ENCODE data around the gene TMEM131.

The TMEM131 gene

GRCh38 chr2:97798416-97798815 lies 197.3 kb downstream of the TMEM131 start:
- DNase-seq = no peak

GRCh38 chr2:97797355-97797754 lies 198.4 kb downstream of the TMEM131 start:
- no peak for DNase-seq

DNA sequence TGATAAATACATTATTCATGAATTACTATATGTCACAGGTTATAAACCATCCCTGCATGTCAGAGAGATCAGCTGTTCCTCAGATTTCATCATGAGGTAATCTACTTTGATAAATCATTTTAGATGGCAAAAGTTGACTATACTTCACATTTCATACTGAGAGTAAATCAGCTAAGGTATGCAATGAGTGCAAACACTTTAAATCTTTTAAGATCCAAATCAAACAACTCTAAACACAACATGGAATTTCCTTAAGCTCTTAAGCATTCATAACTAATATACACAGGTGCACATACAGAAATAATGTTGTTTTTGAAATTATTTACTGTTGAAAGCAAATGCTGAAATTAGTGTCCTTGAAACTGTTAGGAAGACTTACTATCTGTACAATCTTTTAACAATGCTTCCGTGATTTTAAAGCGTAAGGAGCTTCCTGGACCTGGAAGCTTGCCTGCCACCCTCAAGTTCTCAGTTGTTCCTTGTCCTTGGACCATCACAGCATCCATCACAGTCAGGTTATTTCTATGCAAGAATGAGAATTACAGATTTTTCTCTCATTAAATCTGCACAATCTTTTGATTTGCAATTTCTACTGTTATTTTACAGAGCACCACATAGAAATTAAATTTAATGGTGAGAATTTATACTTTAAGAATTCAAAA lies 199.2 kb downstream of the TMEM131 start:
- no peak for DNase-seq

DNA sequence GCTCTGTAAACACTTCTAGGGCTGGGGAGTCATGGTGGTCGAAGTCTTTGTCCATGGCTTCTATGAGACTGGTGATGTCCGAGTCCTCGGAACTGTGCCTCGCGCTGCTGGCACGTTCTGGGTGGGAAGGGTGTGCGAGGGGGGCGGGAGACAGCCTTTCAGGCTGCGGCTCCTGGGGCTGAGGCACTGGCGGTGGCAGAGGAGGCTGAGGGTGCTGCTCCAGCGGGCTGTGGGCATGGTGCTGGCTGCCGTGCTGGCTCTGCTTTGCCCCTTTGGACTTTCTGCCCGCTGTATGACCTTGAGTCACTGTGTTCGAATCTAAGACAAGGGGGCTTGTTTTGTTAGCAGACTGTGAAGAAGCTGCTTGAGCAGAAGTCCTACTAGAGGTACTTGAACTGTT lies 203.3 kb downstream of the TMEM131 start:
- no peak for DNase-seq

DNA sequence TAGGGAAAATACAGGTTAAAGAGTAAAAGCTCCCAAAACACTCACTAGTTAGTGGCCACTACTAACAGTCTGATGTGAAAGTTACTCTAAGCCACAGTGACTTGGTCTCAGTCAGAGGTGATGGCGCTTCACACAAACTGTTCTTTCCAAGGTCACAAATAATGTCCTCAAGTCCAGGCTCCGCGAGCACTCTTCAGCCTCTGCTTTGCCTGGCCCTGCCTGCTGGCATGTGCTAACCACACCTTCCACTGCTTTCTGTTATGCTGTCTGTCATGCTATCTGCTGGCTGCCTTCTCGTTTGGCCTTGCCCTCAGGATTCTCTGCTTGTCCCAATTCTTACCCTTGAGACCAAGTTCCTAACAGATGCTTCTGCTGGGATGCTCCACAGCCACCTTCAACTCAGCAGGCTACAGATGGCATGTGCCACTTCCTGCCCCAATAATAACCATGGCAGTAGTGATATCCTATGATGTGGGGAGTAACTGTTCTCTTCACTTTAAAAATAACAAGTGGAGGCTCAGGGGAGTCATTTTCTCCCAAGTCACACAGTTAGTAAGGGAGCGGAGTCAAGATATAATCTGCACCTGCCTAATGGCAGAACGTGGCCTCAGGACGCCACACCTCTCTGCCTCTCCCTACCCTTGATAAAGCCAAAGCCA lies 206.6 kb downstream of the TMEM131 start:
- DNase-seq = no peak

DNA sequence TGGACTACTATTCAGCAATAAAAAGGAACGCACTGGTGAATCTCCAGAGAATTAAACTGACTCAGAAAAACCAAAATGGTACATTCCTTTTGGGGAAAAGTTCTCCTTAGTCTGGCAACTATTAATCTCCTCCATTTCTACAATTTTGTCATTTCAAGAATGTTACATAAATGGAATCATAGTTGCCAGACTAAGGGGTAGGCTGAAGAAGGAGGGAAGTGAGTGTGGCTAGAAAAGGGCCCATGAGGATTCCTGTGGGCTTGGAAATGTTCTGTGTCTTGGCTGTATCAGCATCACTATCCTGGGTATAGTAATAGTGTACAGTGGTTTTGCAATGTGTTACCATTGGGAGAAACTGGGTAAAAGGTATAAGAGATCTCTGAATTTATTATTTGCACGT lies 209.9 kb downstream of the TMEM131 start:
- no peak for DNase-seq

DNA sequence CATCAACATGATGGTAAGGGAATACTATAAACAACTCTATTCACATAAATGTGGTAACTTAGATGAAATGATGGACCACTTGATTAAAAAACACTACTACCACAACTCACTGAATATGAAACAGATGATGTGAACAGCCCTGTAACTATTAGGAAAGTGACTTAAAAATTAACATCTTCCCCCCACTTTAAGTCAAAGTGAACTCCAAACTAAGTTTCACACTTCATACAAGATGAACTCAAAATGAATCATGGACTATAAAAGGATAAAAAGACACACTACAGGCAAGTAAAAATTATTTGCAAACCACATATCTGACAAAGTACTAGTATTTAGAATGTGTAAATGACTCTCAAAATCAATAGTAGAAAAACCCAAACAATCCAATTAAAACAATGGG lies 210.8 kb downstream of the TMEM131 start:
- no peak for DNase-seq

DNA sequence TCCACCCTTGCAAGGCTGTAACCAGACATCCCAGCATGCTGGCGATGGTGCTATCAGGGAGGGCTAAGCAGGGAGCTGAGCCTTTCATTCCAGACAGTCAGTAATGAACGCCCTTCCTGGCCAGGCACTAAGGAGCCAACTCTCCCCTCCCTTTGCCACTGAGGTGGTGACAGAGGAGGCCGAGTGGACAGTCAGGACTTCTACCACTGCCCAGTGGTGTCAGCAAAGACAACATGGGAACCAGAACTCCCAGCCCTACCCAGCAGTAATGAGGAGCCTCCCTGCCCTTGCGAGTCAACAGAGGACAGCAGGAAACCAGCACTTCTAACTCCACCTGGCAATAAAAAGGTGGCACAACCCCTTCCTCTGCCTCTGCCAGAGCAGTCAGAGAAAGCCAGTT lies 213.8 kb downstream of the TMEM131 start:
- no peak for DNase-seq

- no peak for DNase-seq
These were observed 216.6 kb downstream of the TMEM131 start for GRCh38 chr2:97779141-97779540.

GRCh38 chr2:97775074-97775473 lies 220.7 kb downstream of the TMEM131 start:
- DNase-seq = no peak

DNA sequence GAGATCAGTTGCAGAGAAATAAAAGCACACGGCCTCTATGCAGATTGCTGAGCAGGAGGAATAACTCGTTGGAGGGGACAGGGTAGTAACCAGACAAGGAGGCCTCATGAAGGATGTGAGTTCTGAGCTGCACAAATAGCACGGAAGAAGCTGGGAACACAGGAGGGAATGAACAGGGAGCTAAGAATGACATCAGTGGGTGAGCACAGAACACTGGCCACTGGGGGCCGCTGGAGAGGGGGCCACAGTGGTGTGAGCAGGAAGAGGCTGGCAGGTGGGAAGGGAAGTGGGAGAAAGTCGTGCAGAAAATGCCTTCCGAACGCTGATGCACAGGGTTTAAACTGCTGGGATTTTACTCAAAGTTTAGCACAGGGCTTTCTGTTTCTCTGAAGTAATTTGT lies 221.3 kb downstream of the TMEM131 start:
- no peak for DNase-seq

DNA sequence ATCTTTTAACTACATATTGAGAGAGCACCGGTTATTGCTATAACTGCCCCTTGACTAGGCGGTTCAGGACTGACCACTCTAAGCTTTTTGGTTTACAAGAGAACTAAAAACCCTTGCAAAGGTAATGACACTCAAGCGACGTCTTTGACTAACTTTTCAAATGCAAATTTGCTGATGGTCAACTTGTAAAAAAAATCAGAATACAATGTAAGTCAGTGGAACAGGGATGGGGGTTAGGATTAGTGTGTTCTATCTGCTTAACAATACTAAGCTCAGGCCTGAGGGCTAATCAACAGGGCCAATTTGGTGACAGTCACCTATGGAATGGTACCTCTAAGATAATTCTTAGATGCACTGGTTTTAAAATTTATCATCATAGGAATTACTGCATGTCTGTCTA lies 225.3 kb downstream of the TMEM131 start:
- no peak for DNase-seq

- DNase-seq = no peak
These were observed 226.0 kb downstream of the TMEM131 start for GRCh38 chr2:97769711-97770110.

DNA sequence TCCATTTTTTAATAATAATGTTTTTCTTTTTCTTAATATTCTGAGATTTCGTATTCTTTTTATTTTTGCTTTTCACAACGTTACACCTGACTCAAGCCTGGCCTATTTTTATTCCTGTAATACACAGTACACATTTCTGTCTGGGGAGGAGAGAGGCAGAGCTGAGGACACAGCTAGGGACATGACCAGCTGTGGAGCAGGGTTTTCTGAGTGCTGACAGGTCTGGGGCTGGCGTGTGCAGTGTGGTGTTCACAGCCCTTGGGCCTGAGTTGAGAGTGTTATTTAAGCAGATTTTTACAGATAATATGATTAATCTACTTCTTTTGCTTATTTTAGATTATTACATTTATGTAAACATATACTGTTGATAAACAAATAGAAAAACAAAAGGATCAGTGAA lies 226.4 kb downstream of the TMEM131 start:
- DNase-seq = no peak

DNA sequence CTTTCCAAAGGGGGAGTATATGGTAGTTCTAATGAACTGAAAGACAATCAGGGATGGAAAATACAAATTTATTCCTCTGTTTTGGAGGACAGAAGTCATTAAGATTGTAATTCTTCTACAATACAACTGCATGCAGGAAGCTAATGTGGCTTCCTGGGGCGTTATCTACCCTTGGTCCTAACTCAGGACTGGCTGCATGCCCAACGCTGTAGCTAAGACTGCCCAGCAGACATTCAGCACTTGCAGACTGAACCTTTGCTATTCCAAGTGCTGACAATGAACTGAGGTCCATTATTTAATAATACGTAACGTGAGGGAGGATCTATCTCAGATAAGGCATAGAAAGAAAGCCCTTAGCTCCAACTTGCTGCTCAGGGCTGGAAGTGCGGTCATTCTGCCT lies 229.2 kb downstream of the TMEM131 start:
- no peak for DNase-seq

- DNase-seq = no peak
These were observed 229.8 kb downstream of the TMEM131 start for GRCh38 chr2:97765933-97766332.

- DNase-seq = no peak
These were observed 231.0 kb downstream of the TMEM131 start for GRCh38 chr2:97764559-97765263.

DNA sequence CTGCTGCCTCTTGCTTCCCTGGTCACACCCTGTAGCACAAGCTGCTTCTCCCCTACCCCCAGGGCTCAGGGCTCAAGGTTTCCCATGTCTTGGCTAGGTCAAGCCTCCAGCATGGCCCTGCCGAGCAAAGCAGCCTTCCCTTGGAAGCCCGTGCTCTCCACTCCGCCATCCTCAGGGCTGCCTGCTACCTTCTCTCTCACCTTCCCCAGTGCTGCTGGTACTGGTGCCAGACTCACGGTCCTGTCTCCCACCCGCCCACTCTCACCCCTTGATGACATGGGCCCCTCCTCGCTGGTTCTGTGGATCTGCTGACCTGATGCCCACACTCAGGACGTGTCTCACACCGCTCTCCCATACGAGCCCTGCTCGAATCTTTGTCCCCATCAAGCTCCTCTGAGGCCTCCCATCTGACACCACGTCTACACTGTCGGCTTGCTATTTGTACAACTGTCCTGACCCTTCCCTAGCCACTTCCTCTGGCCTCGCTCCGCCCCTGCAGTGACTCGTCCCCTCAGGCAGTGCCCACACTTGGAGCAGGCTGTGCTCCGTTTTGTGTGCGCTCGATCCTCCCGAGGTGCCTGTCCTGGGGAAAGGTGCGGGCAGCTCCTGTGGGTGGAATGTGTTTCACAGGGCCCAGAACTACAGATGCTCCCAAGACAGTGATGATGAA lies 232.4 kb downstream of the TMEM131 start:
- no peak for DNase-seq

DNA sequence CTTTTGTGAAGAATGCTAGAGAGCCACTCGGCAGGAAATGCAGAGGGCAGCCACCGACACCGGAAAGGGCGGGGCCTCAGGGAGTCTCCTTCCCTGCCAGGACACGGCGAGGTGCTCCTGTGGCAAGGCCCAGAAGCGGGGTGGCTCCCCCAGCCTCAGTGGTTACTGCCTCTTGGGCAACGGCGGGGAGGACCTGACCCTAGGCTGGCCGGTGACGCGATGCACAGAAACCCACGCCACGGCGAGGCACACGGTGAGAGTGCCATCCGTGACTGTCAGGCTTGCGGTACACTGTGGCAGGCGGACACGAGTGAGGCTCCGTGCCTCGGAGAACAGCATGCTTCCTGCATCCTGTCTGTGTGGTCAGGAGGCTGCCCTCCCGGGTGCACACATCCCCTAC lies 234.6 kb downstream of the TMEM131 start:
- DNase-seq = no peak

GRCh38 chr2:97760480-97761049 lies 235.2 kb downstream of the TMEM131 start:
- DNase-seq = no peak

- no peak for DNase-seq
These were observed 235.9 kb downstream of the TMEM131 start for GRCh38 chr2:97759727-97760407.

DNA sequence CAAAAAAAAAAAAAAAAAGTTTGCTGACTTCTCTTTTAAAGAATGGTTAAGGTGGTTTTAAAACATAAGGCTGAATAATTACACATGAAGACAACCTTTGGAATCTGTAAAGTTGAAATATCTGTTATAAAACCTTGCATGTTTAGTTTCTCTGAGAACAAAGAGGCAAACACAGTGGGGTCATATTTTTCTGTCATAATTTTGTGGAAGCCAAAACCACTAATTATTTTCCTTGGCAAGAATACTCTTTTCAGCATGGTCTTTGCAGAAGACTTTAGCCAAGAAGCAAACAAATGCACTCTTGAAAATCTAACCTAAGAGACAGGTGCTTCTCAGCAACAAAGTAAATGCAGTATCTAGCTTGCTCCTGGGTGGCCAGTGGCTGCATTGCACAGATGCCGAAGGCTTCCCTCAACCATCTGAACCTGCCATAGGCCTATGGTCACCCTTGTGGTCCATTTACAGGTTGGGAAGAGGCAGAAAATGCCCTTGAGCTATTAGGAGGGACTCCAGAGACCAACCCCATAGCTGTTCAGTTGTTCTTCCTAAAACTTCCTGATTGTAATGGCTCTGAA lies 237.5 kb downstream of the TMEM131 start:
- DNase-seq = no peak

All from NCI-H1417 treated with DMSO at 0.1 percent for 48 hours (cell line).